ENCODE results near the gene OR13C2.

OR13C2 gene

DNA sequence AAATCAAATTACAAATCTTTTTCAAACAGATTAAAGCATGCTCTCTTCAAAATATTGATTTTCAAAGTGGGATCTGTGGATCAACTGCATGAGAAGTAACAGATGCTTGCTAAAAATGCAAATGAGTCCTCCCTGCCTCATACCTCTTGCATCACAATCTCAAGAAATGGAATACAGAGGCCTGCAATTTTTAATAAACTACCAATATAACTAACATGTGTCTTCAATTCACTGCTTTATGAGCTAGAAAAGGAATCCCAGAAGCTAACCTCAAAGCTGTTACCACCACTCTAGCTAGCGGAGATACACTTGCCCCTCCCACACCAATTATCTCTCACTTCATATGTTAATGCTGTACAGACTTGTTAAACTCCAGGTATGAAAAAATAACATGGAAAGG, 15.8 kb downstream of the OR13C2 start:
- no peak overlapping the region for H3K4me2 ChIP-seq (ENCODE audit: low read length)
- no peaks in the 10 kb centered on the region for H3K36me3 ChIP-seq (ENCODE audit: insufficient read depth, low read length)
- no peaks in the 10 kb centered on the region for H4K20me1 ChIP-seq (ENCODE audit: insufficient read depth, low read length)
- no peak for TF ChIP-seq EZH2 (IDR thresholded peaks at IDR 0.05; ENCODE audit: borderline replicate concordance, low read length)
- TF ChIP-seq, protein P1, sequence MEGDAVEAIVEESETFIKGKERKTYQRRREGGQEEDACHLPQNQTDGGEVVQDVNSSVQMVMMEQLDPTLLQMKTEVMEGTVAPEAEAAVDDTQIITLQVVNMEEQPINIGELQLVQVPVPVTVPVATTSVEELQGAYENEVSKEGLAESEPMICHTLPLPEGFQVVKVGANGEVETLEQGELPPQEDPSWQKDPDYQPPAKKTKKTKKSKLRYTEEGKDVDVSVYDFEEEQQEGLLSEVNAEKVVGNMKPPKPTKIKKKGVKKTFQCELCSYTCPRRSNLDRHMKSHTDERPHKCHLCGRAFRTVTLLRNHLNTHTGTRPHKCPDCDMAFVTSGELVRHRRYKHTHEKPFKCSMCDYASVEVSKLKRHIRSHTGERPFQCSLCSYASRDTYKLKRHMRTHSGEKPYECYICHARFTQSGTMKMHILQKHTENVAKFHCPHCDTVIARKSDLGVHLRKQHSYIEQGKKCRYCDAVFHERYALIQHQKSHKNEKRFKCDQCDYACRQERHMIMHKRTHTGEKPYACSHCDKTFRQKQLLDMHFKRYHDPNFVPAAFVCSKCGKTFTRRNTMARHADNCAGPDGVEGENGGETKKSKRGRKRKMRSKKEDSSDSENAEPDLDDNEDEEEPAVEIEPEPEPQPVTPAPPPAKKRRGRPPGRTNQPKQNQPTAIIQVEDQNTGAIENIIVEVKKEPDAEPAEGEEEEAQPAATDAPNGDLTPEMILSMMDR (IDR thresholded peaks at IDR 0.05; ENCODE audit: low read length): no peak
- no peak overlapping the region for H2AFZ ChIP-seq (ENCODE audit: low read length)
- no peak overlapping the region for H3K27ac ChIP-seq (ENCODE audit: low read depth, low read length, poor library complexity, severe bottlenecking)
- H3K27me3 ChIP-seq (ENCODE audit: insufficient read depth, low read length): no peaks in the 10 kb centered on the region
- no peaks in the 10 kb centered on the region for H3K4me1 ChIP-seq (ENCODE audit: insufficient read depth, low read length, severe bottlenecking)
- no peaks in the 10 kb centered on the region for H3K9me3 ChIP-seq (ENCODE audit: low read length)
- no peaks in the 10 kb centered on the region for H3F3A ChIP-seq (ENCODE audit: insufficient read depth, low read length)
- no peaks in the 10 kb centered on the region for H3K9me2 ChIP-seq (ENCODE audit: low read depth, low read length)
- no peaks in the 10 kb centered on the region for H3K79me2 ChIP-seq (ENCODE audit: insufficient read depth, low read length)
- no peak overlapping the region for H3K9ac ChIP-seq (ENCODE audit: low read length)
- no peak overlapping the region for H3K4me3 ChIP-seq (ENCODE audit: low read depth, low read length, poor library complexity, severe bottlenecking)

DNA sequence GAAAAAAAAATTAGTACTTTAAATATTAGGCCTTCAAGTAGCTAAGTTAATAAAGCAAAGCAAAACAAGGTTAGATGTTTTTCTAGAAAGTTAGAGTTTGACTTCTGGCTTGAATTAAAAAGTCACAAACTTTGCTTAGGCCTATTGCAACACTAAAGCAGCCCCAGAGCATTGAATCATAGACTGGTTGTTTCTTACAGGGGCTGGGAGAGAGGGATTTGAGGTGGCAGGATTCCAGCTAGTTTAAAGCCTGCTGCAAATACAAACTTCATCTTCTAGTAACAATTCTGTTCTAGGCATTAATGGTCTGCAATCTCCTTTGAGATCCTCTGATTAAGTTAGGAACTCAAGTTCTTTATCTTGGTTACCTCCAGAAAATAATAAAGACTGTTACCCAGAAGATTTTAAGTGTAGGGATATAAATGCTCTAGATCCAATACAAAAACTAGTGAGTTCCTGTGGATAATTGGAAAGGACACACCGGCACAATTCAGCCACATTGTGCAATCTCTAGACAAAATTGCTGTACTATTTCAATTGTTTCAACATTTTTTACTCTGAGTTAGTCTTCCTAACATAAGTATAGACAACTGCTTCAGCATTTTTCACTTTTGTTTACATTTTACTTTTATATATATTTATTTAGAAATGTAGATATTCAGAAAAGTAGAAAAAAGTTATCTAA, 18.8 kb downstream of the OR13C2 start:
- Histone ChIP-seq H3K4me1 (ENCODE audit: insufficient read depth, low read length, severe bottlenecking) (no peaks in the 10 kb centered on the region), H3K4me3 (ENCODE audit: low read depth, low read length, poor library complexity, severe bottlenecking) (no peak overlapping the region), H3F3A (ENCODE audit: insufficient read depth, low read length) (no peaks in the 10 kb centered on the region), H3K9ac (ENCODE audit: low read length) (no peak overlapping the region), H3K27ac (ENCODE audit: low read depth, low read length, poor library complexity, severe bottlenecking) (no peak overlapping the region), H3K79me2 (ENCODE audit: insufficient read depth, low read length) (no peaks in the 10 kb centered on the region), H4K20me1 (ENCODE audit: insufficient read depth, low read length) (no peaks in the 10 kb centered on the region), H3K36me3 (ENCODE audit: insufficient read depth, low read length) (no peaks in the 10 kb centered on the region), H2AFZ (ENCODE audit: low read length) (no peak overlapping the region), H3K27me3 (ENCODE audit: insufficient read depth, low read length) (no peaks in the 10 kb centered on the region), H3K9me3 (ENCODE audit: low read length) (no peaks in the 10 kb centered on the region), H3K9me2 (ENCODE audit: low read depth, low read length) (no peaks in the 10 kb centered on the region), H3K4me2 (ENCODE audit: low read length) (no peak overlapping the region)
- TF ChIP-seq, protein P1 (IDR thresholded peaks at IDR 0.05; ENCODE audit: low read length): no peak
- no peak for TF ChIP-seq EZH2 (IDR thresholded peaks at IDR 0.05; ENCODE audit: borderline replicate concordance, low read length)

DNA sequence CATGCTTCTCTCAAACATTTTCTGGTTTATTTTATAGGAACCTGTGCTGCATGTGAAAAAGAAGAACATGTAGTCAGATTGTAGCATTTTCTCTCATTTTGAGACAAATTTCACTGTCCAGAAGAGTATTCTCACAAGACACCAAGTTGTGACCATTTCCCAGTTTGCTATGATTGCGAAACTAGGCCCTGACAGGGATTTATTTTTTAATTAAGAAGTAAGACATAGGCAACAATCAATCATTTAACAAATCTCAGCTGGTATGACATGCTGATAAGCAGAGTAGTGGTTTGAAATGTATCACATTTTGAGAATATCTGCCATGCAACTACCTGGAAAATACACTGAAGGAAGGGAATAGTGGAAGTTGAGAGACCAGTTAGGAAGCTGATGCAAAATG, 24.9 kb downstream of the OR13C2 start:
- Histone ChIP-seq H3F3A (ENCODE audit: insufficient read depth, low read length) (no peaks in the 10 kb centered on the region), H2AFZ (ENCODE audit: low read length) (no peak overlapping the region), H3K9me3 (ENCODE audit: low read length) (no peaks in the 10 kb centered on the region), H3K79me2 (ENCODE audit: insufficient read depth, low read length) (no peaks in the 10 kb centered on the region), H4K20me1 (ENCODE audit: insufficient read depth, low read length) (no peaks in the 10 kb centered on the region), H3K9ac (ENCODE audit: low read length) (no peak overlapping the region), H3K4me3 (ENCODE audit: low read depth, low read length, poor library complexity, severe bottlenecking) (no peak overlapping the region), H3K36me3 (ENCODE audit: insufficient read depth, low read length) (no peaks in the 10 kb centered on the region), H3K27me3 (ENCODE audit: insufficient read depth, low read length) (no peaks in the 10 kb centered on the region), H3K4me1 (ENCODE audit: insufficient read depth, low read length, severe bottlenecking) (no peaks in the 10 kb centered on the region), H3K4me2 (ENCODE audit: low read length) (no peak overlapping the region), H3K9me2 (ENCODE audit: low read depth, low read length) (no peaks in the 10 kb centered on the region), H3K27ac (ENCODE audit: low read depth, low read length, poor library complexity, severe bottlenecking) (no peak overlapping the region)
- TF ChIP-seq, protein P1 (IDR thresholded peaks at IDR 0.05; ENCODE audit: low read length): no peak
- TF ChIP-seq EZH2 (IDR thresholded peaks at IDR 0.05; ENCODE audit: borderline replicate concordance, low read length): no peak

Measured in OCI-LY1 (cell line).